ENCODE data around the gene HEG1. TPM values are rescaled to one million over a fixed set of nuclear protein-coding genes. Genes with fewer than 3 reads are reported as not detected.

HEG1 gene
- total RNA-seq, 1 donor from 2014 or later = 78.3 TPM

- no peak for DNase-seq (ENCODE audit: low spot score)
These were observed 16.5 kb upstream of the HEG1 start for GRCh38 chr3:125072301-125072700.

- DNase-seq (ENCODE audit: low spot score) = no peak
These were observed 14.4 kb upstream of the HEG1 start for GRCh38 chr3:125069968-125070745.

- DNase-seq (ENCODE audit: low spot score) = no peak
These were observed 13.7 kb upstream of the HEG1 start for GRCh38 chr3:125069452-125069851.

- no peak for DNase-seq (ENCODE audit: low spot score)
These were observed 12.5 kb upstream of the HEG1 start for GRCh38 chr3:125068265-125068664.

- DNase-seq (ENCODE audit: low spot score) = no peak
These were observed 11.4 kb upstream of the HEG1 start for GRCh38 chr3:125067225-125067624.

GRCh38 chr3:125062904-125063618 is 7.3 kb upstream of the HEG1 start:
- DNase-seq (ENCODE audit: low spot score) = no peak

GRCh38 chr3:125061646-125062045 is 5.8 kb upstream of the HEG1 start:
- no peak for DNase-seq (ENCODE audit: low spot score)

GRCh38 chr3:125061170-125061569 is 5.4 kb upstream of the HEG1 start:
- peak; percentile 57 for DNase-seq (ENCODE audit: low spot score)

- no peak for DNase-seq (ENCODE audit: low spot score)
These were observed 3.9 kb upstream of the HEG1 start for GRCh38 chr3:125059488-125060245.

- DNase-seq (ENCODE audit: low spot score) = no peak
These were observed 3.2 kb upstream of the HEG1 start for GRCh38 chr3:125058959-125059358.

GRCh38 chr3:125058529-125058928 is 2.7 kb upstream of the HEG1 start:
- DNase-seq (ENCODE audit: low spot score) = no peak

- peak; percentile 48 for DNase-seq (ENCODE audit: low spot score)
These were observed 1.5 kb upstream of the HEG1 start for GRCh38 chr3:125057186-125057850.

GRCh38 chr3:125055331-125055912 is 375 bp downstream of the HEG1 start:
- no peak for DNase-seq (ENCODE audit: low spot score)

GRCh38 chr3:125054449-125055329 is 1.1 kb downstream of the HEG1 start:
- no peak for DNase-seq (ENCODE audit: low spot score)

- DNase-seq (ENCODE audit: low spot score) = no peak
These were observed 1.7 kb downstream of the HEG1 start for GRCh38 chr3:125054062-125054448.

GRCh38 chr3:125053304-125053699 is 2.5 kb downstream of the HEG1 start:
- DNase-seq (ENCODE audit: low spot score) = no peak

- DNase-seq (ENCODE audit: low spot score) = no peak
These were observed 3.0 kb downstream of the HEG1 start for GRCh38 chr3:125052624-125053303.

GRCh38 chr3:125051715-125052581 is 3.8 kb downstream of the HEG1 start:
- peak; percentile 67 for DNase-seq (ENCODE audit: low spot score)

- no peak for DNase-seq (ENCODE audit: low spot score)
These were observed 4.6 kb downstream of the HEG1 start for GRCh38 chr3:125051205-125051604.
